ENCODE results near the gene CACNB3. TPM values are rescaled to one million over a fixed set of nuclear protein-coding genes. Genes with fewer than 3 reads are reported as not detected.

Gene CACNB3
- total and polyA plus RNA-seq, 8 donors, result under 0.01 to 140 (median 12.7) TPM

GRCh38 chr12:48800971-48801370, 17.3 kb upstream of the CACNB3 start:
- Histone ChIP-seq H3K4me3 (no peak overlapping the region), H3K27ac (no peak overlapping the region), H3K9me3 (no peaks in the 10 kb centered on the region), H3K27me3 (peaks cover 0 to 13% (median 8%) of the 10 kb centered on the region in 3 donors), H3K36me3 (no peaks in the 10 kb centered on the region), H3K4me1 (peaks cover 0 to 2% (median 2%) of the 10 kb centered on the region in 4 donors)
- intact Hi-C loops (cut with DNase I; ENCODE audit: low total_unique reads), result no loop called here
- WGBS, 5 donors, result 79 to 85% (median 82%) methylated on average over 12 to 14 of the region's 14 CpGs
- TF ChIP-seq POLR2AphosphoS5 (IDR thresholded peaks at IDR 0.05), result no peak
- DNase-seq, result no peak

DNA sequence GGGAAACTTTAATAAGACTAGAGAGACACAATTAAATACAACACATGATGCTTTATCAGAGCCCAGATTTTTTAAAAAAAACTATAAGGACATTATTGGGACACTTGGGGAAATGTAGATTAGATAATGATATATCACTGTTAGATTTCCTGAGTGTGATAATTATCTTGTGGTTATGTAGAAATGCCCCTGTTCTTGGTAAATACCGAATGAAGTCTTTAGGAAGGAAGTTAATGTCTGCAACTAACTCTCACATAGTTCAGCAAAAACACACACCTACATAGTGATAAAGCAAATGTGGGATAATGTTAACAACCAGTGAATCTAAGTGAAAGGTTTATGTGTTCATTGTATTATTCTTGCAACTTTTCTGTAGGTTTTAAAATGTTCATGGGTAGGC, 14.6 kb upstream of the CACNB3 start:
- Histone ChIP-seq H3K4me1 (no peaks in the 10 kb centered on the region), H3K27ac (no peak overlapping the region), H3K4me3 (no peak overlapping the region), H3K27me3 (peaks cover 0 to 13% (median 8%) of the 10 kb centered on the region in 3 donors), H3K36me3 (no peaks in the 10 kb centered on the region), H3K9me3 (no peaks in the 10 kb centered on the region)
- WGBS, 5 donors, result 18 to 28% (median 21%) methylated on average over 1 of the region's 1 CpG
- TF ChIP-seq CTCF (IDR thresholded peaks at IDR 0.05) (no peak), POLR2A (IDR thresholded peaks at IDR 0.05) (no peak), POLR2AphosphoS5 (IDR thresholded peaks at IDR 0.05) (no peak), EP300 (IDR thresholded peaks at IDR 0.05) (no peak)
- intact Hi-C loops (cut with DNase I; ENCODE audit: low total_unique reads), result no loop called here
- DNase-seq, result no peak

GRCh38 chr12:48807981-48808380, 10.3 kb upstream of the CACNB3 start:
- Histone ChIP-seq H3K27me3 (no peaks in the 10 kb centered on the region), H3K4me3 (no peak overlapping the region), H3K9me3 (no peaks in the 10 kb centered on the region), H3K27ac (no peak overlapping the region), H3K4me1 (peaks cover 3 to 27% (median 15%) of the 10 kb centered on the region in 4 donors), H3K36me3 (no peaks in the 10 kb centered on the region)
- TF ChIP-seq EP300 (IDR thresholded peaks at IDR 0.05) (no peak), POLR2A (IDR thresholded peaks at IDR 0.05) (no peak), POLR2AphosphoS5 (IDR thresholded peaks at IDR 0.05) (no peak), CTCF (IDR thresholded peaks at IDR 0.05) (no peak)
- intact Hi-C loops (cut with DNase I; ENCODE audit: low total_unique reads), result no loop called here
- no peak for DNase-seq
- 89 to 97% (median 93%) methylated on average over 3 of the region's 3 CpGs for WGBS, 5 donors

DNA sequence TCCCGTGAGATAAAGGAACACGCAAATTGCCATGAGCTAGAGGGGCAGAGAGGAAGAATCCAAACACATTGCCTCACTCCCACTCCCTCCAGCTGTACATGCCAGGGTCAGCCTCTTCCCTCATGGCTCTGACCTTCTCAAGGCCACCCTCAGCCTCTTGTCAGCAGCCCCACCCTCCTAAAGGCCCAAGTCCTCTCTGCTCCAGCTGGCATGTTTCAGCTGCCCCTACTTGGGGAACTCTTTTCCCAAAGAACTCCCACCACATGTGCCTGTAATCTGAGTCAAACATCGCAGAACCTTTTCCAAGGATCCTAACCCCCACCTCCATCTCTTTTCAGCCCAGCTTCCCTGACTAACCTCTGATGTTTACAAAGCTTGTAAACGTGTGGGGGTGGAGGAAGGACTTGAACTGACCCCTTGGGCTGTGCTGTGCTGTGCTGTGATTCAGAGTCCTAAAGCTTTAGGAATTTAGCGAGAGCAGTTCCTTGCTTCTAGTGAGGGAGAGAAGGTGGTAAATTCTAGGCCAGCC, 7.3 kb upstream of the CACNB3 start:
- no peak overlapping the region for H3K4me3 ChIP-seq
- peak in 1 of 3 donors; percentile 65 for TF ChIP-seq POLR2AphosphoS5 (IDR thresholded peaks at IDR 0.05)
- no peak for TF ChIP-seq POLR2A (IDR thresholded peaks at IDR 0.05)
- TF ChIP-seq EP300 (IDR thresholded peaks at IDR 0.05), result no peak
- TF ChIP-seq CTCF (IDR thresholded peaks at IDR 0.05), result no peak
- H3K27me3 ChIP-seq, result no peaks in the 10 kb centered on the region
- intact Hi-C loops (cut with DNase I; ENCODE audit: low total_unique reads), result no loop called here
- no peaks in the 10 kb centered on the region for H3K9me3 ChIP-seq
- H3K27ac ChIP-seq, result peak overlapping the region; percentile 37 to 90 (median 56)
- peaks cover 20 to 48% (median 31%) of the 10 kb centered on the region in 4 donors for H3K4me1 ChIP-seq
- no peaks in the 10 kb centered on the region for H3K36me3 ChIP-seq
- 26 to 54% (median 50%) methylated on average over 5 of the region's 5 CpGs for WGBS, 5 donors
- DNase-seq, result peak in 1 of 2 donors; percentile 67

DNA sequence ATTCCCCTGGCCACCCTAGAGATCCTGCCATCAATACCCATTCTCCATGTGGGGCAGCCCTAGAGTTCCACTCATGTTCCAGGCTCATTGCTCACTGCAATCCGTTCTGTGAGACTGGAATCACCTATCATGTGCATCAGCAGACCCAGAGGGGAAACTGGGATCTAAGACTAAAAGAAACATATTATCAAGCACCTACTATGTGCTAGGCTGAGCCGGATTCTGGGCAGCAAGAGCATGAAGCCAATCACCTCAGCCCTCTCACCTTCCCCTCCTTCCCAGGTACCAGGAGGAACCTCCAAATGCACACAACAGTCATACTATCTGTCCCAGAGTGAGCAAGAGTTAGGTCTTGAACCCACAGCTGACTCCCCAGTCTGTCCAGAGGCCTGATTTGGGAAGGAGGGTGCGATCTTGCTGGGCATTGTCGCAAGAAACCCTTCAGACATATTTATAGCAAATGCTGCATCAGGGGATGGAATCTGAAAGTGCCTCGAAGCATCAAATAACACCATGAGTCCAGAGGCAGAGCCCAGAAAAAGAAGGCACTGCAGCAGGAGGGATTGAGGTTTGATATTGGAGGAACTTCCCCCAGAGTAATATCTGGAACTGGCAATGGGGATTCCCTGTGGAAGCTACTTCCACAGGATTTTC, 6.7 kb upstream of the CACNB3 start:
- no peak for DNase-seq
- 66 to 78% (median 76%) methylated on average over 5 of the region's 5 CpGs for WGBS, 5 donors
- Histone ChIP-seq H3K9me3 (no peaks in the 10 kb centered on the region), H3K27me3 (no peaks in the 10 kb centered on the region), H3K4me1 (peaks cover 25 to 54% (median 34%) of the 10 kb centered on the region in 4 donors), H3K36me3 (no peaks in the 10 kb centered on the region), H3K4me3 (no peak overlapping the region), H3K27ac (peak overlapping the region; percentile 12 to 90 (median 56))
- TF ChIP-seq CTCF (IDR thresholded peaks at IDR 0.05) (no peak), POLR2A (IDR thresholded peaks at IDR 0.05) (no peak), POLR2AphosphoS5 (IDR thresholded peaks at IDR 0.05) (no peak), EP300 (IDR thresholded peaks at IDR 0.05) (no peak)
- intact Hi-C loops (cut with DNase I; ENCODE audit: low total_unique reads), result no loop called here

Measured in stomach (tissue), 9 donors.